ENCODE measurements around the gene DRC7. TPM values are rescaled to one million over a fixed set of nuclear protein-coding genes. Genes with fewer than 3 reads are reported as not detected.
"Not testable (repeated sequence)": the region's sequence is repeated elsewhere in the genome, so short reads cannot be mapped to it uniquely, and the experiment has no call there.

DRC7 gene
- total RNA-seq, 1 donor from 2014 or later: not detected

GRCh38 chr16:57741660-57742191 lies 47.1 kb downstream of the DRC7 start:
- no peaks in the 10 kb centered on the region for H3K27me3 Mint-ChIP-seq
- peaks cover 6% of the 10 kb centered on the region for H3K36me3 Mint-ChIP-seq (ENCODE audit: low read depth)
- DNase-seq: no peak
- intact Hi-C loops (cut with micrococcal nuclease): no loop called here
- H3K4me3 Mint-ChIP-seq: no peak overlapping the region
- H3K9me3 Mint-ChIP-seq: no peaks in the 10 kb centered on the region
- H3K27ac Mint-ChIP-seq: no peak overlapping the region
- peaks cover 10% of the 10 kb centered on the region for H3K4me1 Mint-ChIP-seq

GRCh38 chr16:57742543-57742942 lies 47.9 kb downstream of the DRC7 start:
- Mint-ChIP-seq H3K27ac (no peak overlapping the region), H3K4me3 (no peak overlapping the region), H3K36me3 (ENCODE audit: low read depth) (peaks cover 6% of the 10 kb centered on the region), H3K4me1 (peaks cover 3% of the 10 kb centered on the region), H3K27me3 (no peaks in the 10 kb centered on the region), H3K9me3 (no peaks in the 10 kb centered on the region)
- DNase-seq: no peak
- intact Hi-C loops (cut with micrococcal nuclease): no loop called here

- Mint-ChIP-seq H3K27me3 (no peaks in the 10 kb centered on the region), H3K9me3 (no peaks in the 10 kb centered on the region), H3K4me1 (peaks cover 1% of the 10 kb centered on the region), H3K27ac (no peak overlapping the region), H3K36me3 (ENCODE audit: low read depth) (peaks cover 6% of the 10 kb centered on the region), H3K4me3 (no peak overlapping the region)
- intact Hi-C loops (cut with micrococcal nuclease): no loop called here
- DNase-seq: no peak
These were observed 48.9 kb downstream of the DRC7 start for GRCh38 chr16:57743458-57743857.

- no peak overlapping the region for H3K27ac Mint-ChIP-seq
- no peaks in the 10 kb centered on the region for H3K4me1 Mint-ChIP-seq
- no peaks in the 10 kb centered on the region for H3K9me3 Mint-ChIP-seq
- intact Hi-C loops (cut with micrococcal nuclease): no loop called here
- H3K36me3 Mint-ChIP-seq (ENCODE audit: low read depth): peaks cover 6% of the 10 kb centered on the region
- H3K4me3 Mint-ChIP-seq: no peak overlapping the region
- DNase-seq: no peak
- H3K27me3 Mint-ChIP-seq: no peaks in the 10 kb centered on the region
These were observed 49.5 kb downstream of the DRC7 start for GRCh38 chr16:57743886-57744641.

GRCh38 chr16:57744642-57744903 lies 50.0 kb downstream of the DRC7 start:
- DNase-seq: no peak
- no peaks in the 10 kb centered on the region for H3K4me1 Mint-ChIP-seq
- no peaks in the 10 kb centered on the region for H3K27me3 Mint-ChIP-seq
- no peak overlapping the region for H3K27ac Mint-ChIP-seq
- intact Hi-C loops (cut with micrococcal nuclease): no loop called here
- H3K9me3 Mint-ChIP-seq: no peaks in the 10 kb centered on the region
- H3K4me3 Mint-ChIP-seq: no peak overlapping the region
- H3K36me3 Mint-ChIP-seq (ENCODE audit: low read depth): peaks cover 6% of the 10 kb centered on the region

GRCh38 chr16:57745768-57746167 lies 51.2 kb downstream of the DRC7 start:
- intact Hi-C loops (cut with micrococcal nuclease): no loop called here
- Mint-ChIP-seq H3K9me3 (no peaks in the 10 kb centered on the region), H3K27me3 (no peaks in the 10 kb centered on the region), H3K4me3 (no peak overlapping the region), H3K27ac (no peak overlapping the region), H3K36me3 (ENCODE audit: low read depth) (peaks cover 6% of the 10 kb centered on the region), H3K4me1 (no peaks in the 10 kb centered on the region)
- DNase-seq: no peak

- H3K4me1 Mint-ChIP-seq; H3K27ac Mint-ChIP-seq; H3K9me3 Mint-ChIP-seq; H3K4me3 Mint-ChIP-seq; H3K36me3 Mint-ChIP-seq (ENCODE audit: low read depth); H3K27me3 Mint-ChIP-seq; DNase-seq; intact Hi-C loops (cut with micrococcal nuclease): not testable (repeated sequence)
These were observed 51.7 kb downstream of the DRC7 start for GRCh38 chr16:57746316-57746715.

GRCh38 chr16:57747091-57747490 lies 52.5 kb downstream of the DRC7 start:
- Mint-ChIP-seq H3K4me3 (no peak overlapping the region), H3K4me1 (no peaks in the 10 kb centered on the region), H3K27me3 (no peaks in the 10 kb centered on the region), H3K27ac (no peak overlapping the region), H3K36me3 (ENCODE audit: low read depth) (peaks cover 9% of the 10 kb centered on the region), H3K9me3 (no peaks in the 10 kb centered on the region)
- intact Hi-C loops (cut with micrococcal nuclease): no loop called here
- no peak for DNase-seq

- Mint-ChIP-seq H3K4me3 (no peak overlapping the region), H3K4me1 (no peaks in the 10 kb centered on the region), H3K36me3 (ENCODE audit: low read depth) (peaks cover 9% of the 10 kb centered on the region), H3K27me3 (no peaks in the 10 kb centered on the region), H3K9me3 (no peaks in the 10 kb centered on the region), H3K27ac (no peak overlapping the region)
- intact Hi-C loops (cut with micrococcal nuclease): no loop called here
- DNase-seq: no peak
These were observed 52.9 kb downstream of the DRC7 start for GRCh38 chr16:57747496-57747895.

- Mint-ChIP-seq H3K27me3 (no peaks in the 10 kb centered on the region), H3K4me1 (no peaks in the 10 kb centered on the region), H3K9me3 (no peaks in the 10 kb centered on the region), H3K27ac (no peak overlapping the region), H3K36me3 (ENCODE audit: low read depth) (peaks cover 7% of the 10 kb centered on the region), H3K4me3 (no peak overlapping the region)
- intact Hi-C loops (cut with micrococcal nuclease): no loop called here
- DNase-seq: no peak
These were observed 53.4 kb downstream of the DRC7 start for GRCh38 chr16:57747996-57748395.

GRCh38 chr16:57748596-57748995 lies 54.0 kb downstream of the DRC7 start:
- DNase-seq: no peak
- no peaks in the 10 kb centered on the region for H3K9me3 Mint-ChIP-seq
- H3K36me3 Mint-ChIP-seq (ENCODE audit: low read depth): peaks cover 6% of the 10 kb centered on the region
- no peaks in the 10 kb centered on the region for H3K4me1 Mint-ChIP-seq
- H3K27ac Mint-ChIP-seq: no peak overlapping the region
- no peaks in the 10 kb centered on the region for H3K27me3 Mint-ChIP-seq
- intact Hi-C loops (cut with micrococcal nuclease): no loop called here
- H3K4me3 Mint-ChIP-seq: no peak overlapping the region

- Mint-ChIP-seq H3K27me3 (no peaks in the 10 kb centered on the region), H3K27ac (no peak overlapping the region), H3K4me1 (no peaks in the 10 kb centered on the region), H3K36me3 (ENCODE audit: low read depth) (peaks cover 7% of the 10 kb centered on the region), H3K4me3 (no peak overlapping the region), H3K9me3 (no peaks in the 10 kb centered on the region)
- DNase-seq: no peak
- intact Hi-C loops (cut with micrococcal nuclease): no loop called here
These were observed 54.6 kb downstream of the DRC7 start for GRCh38 chr16:57749101-57749692.

GRCh38 chr16:57749856-57750452 lies 55.3 kb downstream of the DRC7 start:
- peaks cover 8% of the 10 kb centered on the region for H3K36me3 Mint-ChIP-seq (ENCODE audit: low read depth)
- H3K27me3 Mint-ChIP-seq: no peaks in the 10 kb centered on the region
- no peak for DNase-seq
- intact Hi-C loops (cut with micrococcal nuclease): loop anchor here (10.0 kb wide), 1 partner anchor 115 kb away; no protein-coding TSS in a partner anchor
- no peak overlapping the region for H3K4me3 Mint-ChIP-seq
- H3K9me3 Mint-ChIP-seq: no peaks in the 10 kb centered on the region
- no peak overlapping the region for H3K27ac Mint-ChIP-seq
- no peaks in the 10 kb centered on the region for H3K4me1 Mint-ChIP-seq

- Mint-ChIP-seq H3K4me1 (no peaks in the 10 kb centered on the region), H3K27ac (no peak overlapping the region), H3K36me3 (ENCODE audit: low read depth) (peaks cover 9% of the 10 kb centered on the region), H3K27me3 (no peaks in the 10 kb centered on the region), H3K4me3 (no peak overlapping the region), H3K9me3 (no peaks in the 10 kb centered on the region)
- DNase-seq: no peak
- intact Hi-C loops (cut with micrococcal nuclease): loop anchor here (10.0 kb wide), 1 partner anchor 114 kb away; no protein-coding TSS in a partner anchor
These were observed 56.4 kb downstream of the DRC7 start for GRCh38 chr16:57750796-57751538.

Data from activated CD4-positive, alpha-beta T cell treated with anti-CD3 and anti-CD28 coated beads, Interleukin-2, amount 10 ng/mL, durations not matched to agents 24 days and 14 days (primary cell).